Lower lobe of right lung (tissue), 2 donors: Measurements from ENCODE around the gene ATXN7L1. TPM values are rescaled to one million over a fixed set of nuclear protein-coding genes. Genes with fewer than 3 reads are reported as not detected.
A peak's percentile ranks its signal among the peaks of the same experiment; 100 is the strongest.

Experiments
- ATAC-seq, 2 donors: fragments of 200-7000 bp; cut with Tn5 transposase; one replicate each; pipeline ENCODE4 v1.9.1; 2020 to 2022; ENCODE audit warnings: mild to moderate bottlenecking in 2 of 2, moderate library complexity in 2 of 2
- DNase-seq: peaks from one replicate; pipeline ENCODE4 v3.0.0-alpha.2; 2020
- H3K27ac ChIP-seq: fragments of 200-600 bp; one replicate; pipeline ENCODE4 v1.8.0; 2022
- H3K27me3 ChIP-seq: fragments of 200-600 bp; one replicate; pipeline ENCODE4 v1.8.0; 2022; ENCODE audit warnings: low read depth
- H3K36me3 ChIP-seq: fragments of 200-600 bp; one replicate; pipeline ENCODE4 v1.8.0; 2022; ENCODE audit warnings: mild to moderate bottlenecking
- H3K4me1 ChIP-seq: fragments of 200-600 bp; one replicate; pipeline ENCODE4 v1.8.0; 2022
- H3K4me3 ChIP-seq: fragments of 200-600 bp; one replicate; pipeline ENCODE4 v1.8.0; 2022; ENCODE audit warnings: mild to moderate bottlenecking
- H3K9me3 ChIP-seq: fragments of 200-600 bp; one replicate; pipeline ENCODE4 v1.8.0; 2022
- intact Hi-C: fragments of 100-400 bp; cut with DNase I; formaldehyde crosslinking; loops from one replicate; pipeline ENCODE4 v1.11.0; 2022
- total RNA-seq: library from RNA; stranded (reverse); fragmentation: NEBNext Ultra II Directional; extraction: Animal tissue kit (Norgen Biotek cat#: 25700); gene quantifications from one replicate; pipeline ENCODE4 v1.2.1, GENCODE V29; 2021
- TF ChIP-seq, protein P1 (sequence below): fragments of 200-600 bp; IDR thresholded peaks from one replicate; pipeline ENCODE4 v1.8.0; 2022; ENCODE audit warnings: antibody characterized with exemption, mild to moderate bottlenecking
- donor health status: DM: no; HTN: yes; CAD: no; lungs with severe emphysema.

The ATXN7L1 gene
- total RNA-seq, 1 donor from 2014 or later: 17.7 TPM

DNA sequence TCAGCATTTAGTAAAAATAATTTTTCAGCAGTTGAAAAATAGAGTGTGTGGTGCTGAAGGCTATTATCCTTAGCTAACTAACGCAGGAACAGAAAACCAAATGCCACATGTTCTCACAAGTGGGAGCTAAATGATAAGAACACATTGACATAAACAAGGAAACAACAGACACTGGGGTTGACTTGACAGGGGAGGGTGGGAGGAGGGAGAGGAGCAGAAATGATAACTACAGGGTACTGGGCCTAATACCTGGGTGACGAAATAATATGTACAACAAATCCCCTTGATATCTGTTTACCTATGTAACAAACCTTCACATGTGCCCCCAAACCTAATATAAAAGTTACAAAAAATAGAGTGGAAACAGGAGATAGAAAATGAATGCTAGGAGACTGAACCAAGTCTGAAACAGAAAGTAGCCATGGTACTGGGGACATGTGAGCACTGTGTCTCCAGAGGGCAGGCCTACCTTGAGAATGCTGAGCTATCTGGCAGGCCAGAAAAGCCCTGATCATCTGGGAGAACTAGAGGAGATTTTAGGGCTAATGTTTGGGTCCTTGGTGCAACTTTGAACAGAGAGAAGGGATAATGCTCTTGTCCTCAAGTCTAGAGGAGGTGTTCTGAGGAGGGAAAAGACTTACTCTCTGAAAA is 290.4 kb downstream of the ATXN7L1 start:
- intact Hi-C loops: no loop called here
- Histone ChIP-seq H3K27ac (no peak overlapping the region), H3K36me3 (no peaks in the 10 kb centered on the region), H3K4me3 (no peak overlapping the region), H3K4me1 (peaks cover 11% of the 10 kb centered on the region), H3K27me3 (peaks cover 5% of the 10 kb centered on the region), H3K9me3 (no peaks in the 10 kb centered on the region)
- TF ChIP-seq, protein P1, sequence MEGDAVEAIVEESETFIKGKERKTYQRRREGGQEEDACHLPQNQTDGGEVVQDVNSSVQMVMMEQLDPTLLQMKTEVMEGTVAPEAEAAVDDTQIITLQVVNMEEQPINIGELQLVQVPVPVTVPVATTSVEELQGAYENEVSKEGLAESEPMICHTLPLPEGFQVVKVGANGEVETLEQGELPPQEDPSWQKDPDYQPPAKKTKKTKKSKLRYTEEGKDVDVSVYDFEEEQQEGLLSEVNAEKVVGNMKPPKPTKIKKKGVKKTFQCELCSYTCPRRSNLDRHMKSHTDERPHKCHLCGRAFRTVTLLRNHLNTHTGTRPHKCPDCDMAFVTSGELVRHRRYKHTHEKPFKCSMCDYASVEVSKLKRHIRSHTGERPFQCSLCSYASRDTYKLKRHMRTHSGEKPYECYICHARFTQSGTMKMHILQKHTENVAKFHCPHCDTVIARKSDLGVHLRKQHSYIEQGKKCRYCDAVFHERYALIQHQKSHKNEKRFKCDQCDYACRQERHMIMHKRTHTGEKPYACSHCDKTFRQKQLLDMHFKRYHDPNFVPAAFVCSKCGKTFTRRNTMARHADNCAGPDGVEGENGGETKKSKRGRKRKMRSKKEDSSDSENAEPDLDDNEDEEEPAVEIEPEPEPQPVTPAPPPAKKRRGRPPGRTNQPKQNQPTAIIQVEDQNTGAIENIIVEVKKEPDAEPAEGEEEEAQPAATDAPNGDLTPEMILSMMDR: no peak
- DNase-seq (no peak), ATAC-seq (no peak)

DNA sequence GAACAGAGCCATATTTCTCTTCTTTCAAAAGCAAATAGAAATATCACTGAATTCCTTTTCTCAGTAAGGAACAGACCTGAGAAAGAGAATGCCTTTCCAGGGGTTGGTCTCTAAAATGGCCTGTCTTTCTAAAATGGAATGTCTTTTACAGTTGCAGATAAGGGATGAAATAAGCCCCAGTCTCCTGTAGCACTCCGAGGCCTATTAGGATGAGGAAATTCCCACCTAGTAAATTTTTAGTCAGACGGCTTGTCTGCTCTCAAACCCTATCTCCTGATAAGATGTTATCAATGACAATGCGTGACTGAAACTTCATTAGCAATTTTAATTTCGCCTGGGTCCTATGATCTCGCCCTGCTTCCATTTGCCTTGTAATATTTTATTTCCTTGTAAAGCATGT is 292.2 kb downstream of the ATXN7L1 start:
- TF ChIP-seq, protein P1: no peak
- intact Hi-C loops: no loop called here
- no peak for ATAC-seq
- Histone ChIP-seq H3K27me3 (peaks cover 7% of the 10 kb centered on the region), H3K27ac (no peak overlapping the region), H3K4me3 (no peak overlapping the region), H3K4me1 (peaks cover 8% of the 10 kb centered on the region), H3K9me3 (no peaks in the 10 kb centered on the region), H3K36me3 (no peaks in the 10 kb centered on the region)
- DNase-seq: no peak

DNA sequence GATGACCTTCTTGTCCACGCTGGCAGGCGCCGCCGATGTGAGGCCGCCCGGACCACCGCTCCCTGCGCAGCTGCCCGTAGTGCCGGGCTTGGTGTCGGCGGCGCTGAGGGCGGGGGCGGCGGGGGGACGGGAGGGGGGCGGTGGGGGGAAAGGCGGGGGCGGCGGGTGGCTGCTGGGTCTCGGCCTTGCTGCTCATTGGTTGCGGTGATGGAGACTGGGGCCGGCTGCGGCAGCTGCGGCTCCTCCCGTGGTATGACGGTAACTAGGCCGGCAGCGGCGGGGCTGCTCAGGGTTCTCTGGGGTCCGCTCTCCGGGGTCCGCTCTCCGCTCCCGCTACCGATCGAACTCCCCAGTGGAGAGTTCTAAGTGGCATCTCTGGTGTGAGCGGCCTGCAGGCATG is 293.3 kb downstream of the ATXN7L1 start:
- no peak for ATAC-seq
- TF ChIP-seq, protein P1: no peak
- peaks cover 8% of the 10 kb centered on the region for H3K4me1 ChIP-seq
- peaks cover 7% of the 10 kb centered on the region for H3K27me3 ChIP-seq
- intact Hi-C loops: no loop called here
- no peak for DNase-seq
- no peak overlapping the region for H3K4me3 ChIP-seq
- H3K9me3 ChIP-seq: no peaks in the 10 kb centered on the region
- H3K27ac ChIP-seq: no peak overlapping the region
- H3K36me3 ChIP-seq: no peaks in the 10 kb centered on the region

DNA sequence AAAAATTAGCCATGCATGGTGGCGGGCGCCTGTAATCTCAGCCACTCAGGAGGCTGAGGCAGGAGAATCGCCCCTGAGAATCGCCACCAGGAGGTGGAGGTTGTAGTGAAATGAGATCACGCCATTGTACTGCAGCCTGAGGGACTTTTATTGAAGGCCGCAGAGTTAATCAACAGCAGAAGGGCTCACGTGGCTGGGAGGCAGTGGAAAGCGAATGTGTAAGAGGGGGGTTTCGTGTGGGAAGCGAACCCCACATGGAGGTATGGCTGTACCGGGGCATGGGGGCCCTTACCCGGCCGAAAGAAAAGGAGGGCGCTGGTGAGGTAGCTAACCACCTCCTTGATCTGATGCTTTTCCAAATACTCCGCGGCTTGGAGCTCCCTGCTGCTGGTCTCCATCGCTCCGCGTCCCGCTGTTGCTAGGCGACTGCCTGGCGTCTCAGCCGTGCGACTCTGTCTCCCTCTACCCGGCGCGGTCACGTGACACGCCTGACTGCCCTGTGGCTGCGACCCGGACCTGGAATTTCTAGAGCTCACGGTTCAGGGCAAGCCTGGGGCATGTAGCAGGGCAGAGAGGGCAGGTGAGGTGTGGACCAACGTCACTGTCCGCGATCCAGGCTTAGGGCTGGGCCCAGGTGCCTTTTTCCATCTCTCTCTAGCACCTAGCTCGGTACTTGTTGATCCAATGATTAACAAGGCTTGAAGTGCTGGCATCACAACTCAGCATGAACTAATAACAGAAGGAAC is 295.2 kb downstream of the ATXN7L1 start, which contains the start of gene EFCAB10:
EFCAB10 (minus strand) TSS at position 428 of the 746 bp plus-strand sequence; CDS start at position 398, 30 bp downstream.
- no peak within 1 kb of the TSS for H3K27ac ChIP-seq
- peak; percentile 87 for DNase-seq
- H3K4me1 ChIP-seq: peaks cover 8% of the 10 kb centered on the region
- peak within 1 kb of the TSS; percentile 37 for H3K4me3 ChIP-seq
- no peaks in the 10 kb centered on the region for H3K36me3 ChIP-seq
- ATAC-seq: peak; percentile 96 to 98
- intact Hi-C loops: no loop called here
- peaks cover 7% of the 10 kb centered on the region for H3K27me3 ChIP-seq
- TF ChIP-seq, protein P1: no peak
- H3K9me3 ChIP-seq: no peaks in the 10 kb centered on the region

DNA sequence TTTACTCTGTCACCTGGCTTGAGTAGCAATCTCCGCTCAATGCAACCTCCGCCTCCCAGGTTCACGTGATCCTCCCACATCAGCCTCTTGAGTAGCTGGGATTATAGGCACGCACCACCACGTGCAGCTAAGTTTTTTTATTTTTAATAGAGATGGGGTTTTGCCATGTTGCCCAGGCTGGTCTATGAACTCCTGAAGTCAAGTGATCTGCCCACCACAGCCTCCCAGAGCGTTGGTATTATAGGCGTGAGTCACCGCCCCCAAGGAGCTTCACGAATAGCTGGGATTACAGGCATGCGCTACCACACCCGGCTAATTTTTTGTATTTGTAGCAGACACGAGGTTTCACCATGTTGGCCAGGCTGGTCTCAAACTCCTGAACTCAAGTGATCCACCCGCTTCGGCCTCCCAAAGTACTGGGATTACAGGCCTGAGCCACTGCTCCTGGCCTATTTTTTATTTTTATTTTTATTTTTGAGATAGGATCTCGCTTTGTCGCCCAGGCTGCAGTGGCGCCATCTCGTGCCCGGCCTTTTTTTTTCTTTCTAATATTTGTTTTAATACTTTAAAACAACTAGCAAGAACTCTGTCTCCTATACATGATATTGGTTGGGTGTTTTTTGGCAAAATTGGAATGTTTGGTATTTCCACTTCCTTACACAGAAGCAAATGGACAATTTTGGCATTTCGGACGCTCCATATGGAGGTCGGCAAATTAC is 296.2 kb downstream of the ATXN7L1 start:
- ATAC-seq: no peak
- TF ChIP-seq, protein P1: no peak
- intact Hi-C loops: no loop called here
- Histone ChIP-seq H3K4me1 (peaks cover 8% of the 10 kb centered on the region), H3K9me3 (no peaks in the 10 kb centered on the region), H3K27ac (no peak overlapping the region), H3K4me3 (no peak overlapping the region), H3K36me3 (no peaks in the 10 kb centered on the region), H3K27me3 (peaks cover 7% of the 10 kb centered on the region)
- DNase-seq: no peak
